ENCODE data around the gene TREX2. TPM values are rescaled to one million over a fixed set of nuclear protein-coding genes. Genes with fewer than 3 reads are reported as not detected.

Gene TREX2
- total RNA-seq, 1 experiment from 2014 or later: 0.61 TPM

DNA sequence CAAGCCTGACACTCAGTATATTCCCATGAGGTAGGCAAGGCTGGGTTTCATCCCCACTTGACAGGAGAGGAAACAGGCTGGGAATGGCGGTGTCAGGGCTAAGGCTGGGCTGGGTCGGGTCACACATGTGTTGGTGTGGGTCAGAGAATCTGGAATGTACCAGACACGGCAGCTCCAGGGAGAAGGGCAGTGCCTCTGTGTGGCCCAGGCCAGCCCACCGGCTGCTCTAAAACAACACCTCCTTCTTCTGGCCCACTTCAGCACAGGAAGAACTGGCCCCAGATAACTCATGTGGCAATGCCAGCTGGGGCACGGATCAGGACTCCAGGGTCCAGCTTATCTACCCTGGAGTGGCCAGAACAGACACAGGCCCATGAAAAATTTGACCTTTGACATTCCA, 18.3 kb upstream of the TREX2 start:
- intact Hi-C loops (cut with micrococcal nuclease; ENCODE audit: unreplicated experiment): no loop called here
- Mint-ChIP-seq H3K27me3 (ENCODE audit: insufficient read depth, unreplicated experiment) (no peaks in the 10 kb centered on the region), H3K4me3 (ENCODE audit: unreplicated experiment) (no peak overlapping the region), H3K27ac (ENCODE audit: unreplicated experiment) (no peak overlapping the region), H3K9me3 (ENCODE audit: unreplicated experiment) (no peaks in the 10 kb centered on the region), H3K36me3 (ENCODE audit: insufficient read depth, unreplicated experiment) (peaks cover 20% of the 10 kb centered on the region), H3K4me1 (ENCODE audit: low read depth, unreplicated experiment) (no peaks in the 10 kb centered on the region)
- POLR2A ChIA-PET: no interaction called here
- no peak for DNase-seq
- H3K9me3 ChIP-seq: no peaks in the 10 kb centered on the region
- TF ChIP-seq, protein P1, sequence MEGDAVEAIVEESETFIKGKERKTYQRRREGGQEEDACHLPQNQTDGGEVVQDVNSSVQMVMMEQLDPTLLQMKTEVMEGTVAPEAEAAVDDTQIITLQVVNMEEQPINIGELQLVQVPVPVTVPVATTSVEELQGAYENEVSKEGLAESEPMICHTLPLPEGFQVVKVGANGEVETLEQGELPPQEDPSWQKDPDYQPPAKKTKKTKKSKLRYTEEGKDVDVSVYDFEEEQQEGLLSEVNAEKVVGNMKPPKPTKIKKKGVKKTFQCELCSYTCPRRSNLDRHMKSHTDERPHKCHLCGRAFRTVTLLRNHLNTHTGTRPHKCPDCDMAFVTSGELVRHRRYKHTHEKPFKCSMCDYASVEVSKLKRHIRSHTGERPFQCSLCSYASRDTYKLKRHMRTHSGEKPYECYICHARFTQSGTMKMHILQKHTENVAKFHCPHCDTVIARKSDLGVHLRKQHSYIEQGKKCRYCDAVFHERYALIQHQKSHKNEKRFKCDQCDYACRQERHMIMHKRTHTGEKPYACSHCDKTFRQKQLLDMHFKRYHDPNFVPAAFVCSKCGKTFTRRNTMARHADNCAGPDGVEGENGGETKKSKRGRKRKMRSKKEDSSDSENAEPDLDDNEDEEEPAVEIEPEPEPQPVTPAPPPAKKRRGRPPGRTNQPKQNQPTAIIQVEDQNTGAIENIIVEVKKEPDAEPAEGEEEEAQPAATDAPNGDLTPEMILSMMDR (IDR thresholded peaks at IDR 0.05; ENCODE audit: insufficient read depth in 1 of 2, low read depth in 1 of 2, low read length in 1 of 2, severe bottlenecking in 1 of 2, unreplicated experiment in 1 of 2): no peak
- H3K4me1 ChIP-seq: peaks cover 8% of the 10 kb centered on the region; the same call in 1 of the 2 replicates
- CTCF ChIA-PET: no interaction called here
- no peaks in the 10 kb centered on the region for H3K27me3 ChIP-seq (replicated peaks; ENCODE audit: control insufficient read depth, insufficient read depth, low read length)
- H3K36me3 ChIP-seq (ENCODE audit: control insufficient read depth, insufficient read depth, low read length): no peaks in the 10 kb centered on the region
- H3K4me3 ChIP-seq (ENCODE audit: low read depth, low read length): no peak overlapping the region
- no TSS peak for BruUV-seq (replicated peaks)

DNA sequence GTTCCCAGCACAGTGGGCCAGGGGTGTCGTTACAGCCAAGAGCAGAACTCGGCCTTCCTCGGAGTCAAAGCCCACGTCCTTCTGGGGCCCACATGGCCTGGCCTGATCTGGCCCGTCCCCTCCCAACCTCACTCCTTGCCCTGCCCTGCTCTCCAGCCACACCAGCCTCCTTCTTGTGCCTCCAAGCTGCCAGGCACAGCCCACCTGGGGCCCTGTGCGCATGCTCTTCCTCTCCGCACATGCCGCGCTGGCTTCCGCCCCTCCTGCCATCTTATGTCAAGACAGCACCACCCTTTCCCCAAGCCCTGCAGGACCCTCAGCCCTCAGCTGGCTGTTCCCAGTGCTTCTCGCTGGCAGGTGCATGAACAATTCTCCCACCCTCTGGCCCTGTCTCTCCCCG, 17.7 kb upstream of the TREX2 start:
- DNase-seq: no peak
- peaks cover 8% of the 10 kb centered on the region; the same call in 1 of the 2 replicates for H3K4me1 ChIP-seq
- H3K36me3 ChIP-seq (ENCODE audit: control insufficient read depth, insufficient read depth, low read length): no peaks in the 10 kb centered on the region
- H3K36me3 Mint-ChIP-seq (ENCODE audit: insufficient read depth, unreplicated experiment): peaks cover 22% of the 10 kb centered on the region
- CTCF ChIA-PET: no interaction called here
- POLR2A ChIA-PET: no interaction called here
- no peak overlapping the region for H3K4me3 Mint-ChIP-seq (ENCODE audit: unreplicated experiment)
- no peaks in the 10 kb centered on the region for H3K9me3 Mint-ChIP-seq (ENCODE audit: unreplicated experiment)
- no peak overlapping the region for H3K27ac Mint-ChIP-seq (ENCODE audit: unreplicated experiment)
- TF ChIP-seq, protein P1 (IDR thresholded peaks at IDR 0.05; ENCODE audit: insufficient read depth in 1 of 2, low read depth in 1 of 2, low read length in 1 of 2, severe bottlenecking in 1 of 2, unreplicated experiment in 1 of 2): no peak
- intact Hi-C loops (cut with micrococcal nuclease; ENCODE audit: unreplicated experiment): no loop called here
- no peaks in the 10 kb centered on the region for H3K4me1 Mint-ChIP-seq (ENCODE audit: low read depth, unreplicated experiment)
- no peaks in the 10 kb centered on the region for H3K27me3 ChIP-seq (replicated peaks; ENCODE audit: control insufficient read depth, insufficient read depth, low read length)
- H3K4me3 ChIP-seq (ENCODE audit: low read depth, low read length): no peak overlapping the region
- no peaks in the 10 kb centered on the region for H3K9me3 ChIP-seq
- no peaks in the 10 kb centered on the region for H3K27me3 Mint-ChIP-seq (ENCODE audit: insufficient read depth, unreplicated experiment)
- BruUV-seq (replicated peaks): no TSS peak

DNA sequence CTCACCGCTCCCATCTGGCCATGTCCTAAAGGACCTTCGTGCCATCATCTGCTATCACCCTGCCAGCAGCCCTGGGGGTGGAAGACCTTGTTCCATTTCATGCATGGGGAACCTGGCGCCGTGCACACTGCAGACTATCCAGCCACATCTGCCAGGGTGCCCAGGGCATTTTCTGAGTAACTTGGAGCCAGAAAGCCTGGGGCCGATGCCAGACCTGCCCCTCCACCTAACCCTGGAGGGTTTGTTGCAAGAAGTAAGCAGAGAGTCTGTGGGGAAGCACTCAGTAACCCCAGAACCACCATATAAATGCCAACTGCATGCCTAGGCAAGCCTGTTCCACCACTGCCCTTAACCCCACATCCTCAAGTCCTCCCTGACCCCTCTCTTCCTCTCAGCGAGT, 17.2 kb upstream of the TREX2 start:
- Histone ChIP-seq H3K27me3 (replicated peaks; ENCODE audit: control insufficient read depth, insufficient read depth, low read length) (no peaks in the 10 kb centered on the region), H3K4me1 (peaks cover 8% of the 10 kb centered on the region; the same call in 1 of the 2 replicates), H3K4me3 (ENCODE audit: low read depth, low read length) (no peak overlapping the region), H3K9me3 (no peaks in the 10 kb centered on the region), H3K36me3 (ENCODE audit: control insufficient read depth, insufficient read depth, low read length) (no peaks in the 10 kb centered on the region)
- H3K9me3 Mint-ChIP-seq (ENCODE audit: unreplicated experiment): no peaks in the 10 kb centered on the region
- no TSS peak for BruUV-seq (replicated peaks)
- ChIA-PET CTCF (no interaction called here), POLR2A (no interaction called here)
- H3K4me1 Mint-ChIP-seq (ENCODE audit: low read depth, unreplicated experiment): no peaks in the 10 kb centered on the region
- H3K27ac Mint-ChIP-seq (ENCODE audit: unreplicated experiment): no peak overlapping the region
- TF ChIP-seq, protein P1 (IDR thresholded peaks at IDR 0.05; ENCODE audit: insufficient read depth in 1 of 2, low read depth in 1 of 2, low read length in 1 of 2, severe bottlenecking in 1 of 2, unreplicated experiment in 1 of 2): no peak
- peaks cover 27% of the 10 kb centered on the region for H3K36me3 Mint-ChIP-seq (ENCODE audit: insufficient read depth, unreplicated experiment)
- H3K27me3 Mint-ChIP-seq (ENCODE audit: insufficient read depth, unreplicated experiment): no peaks in the 10 kb centered on the region
- no peak for DNase-seq
- intact Hi-C loops (cut with micrococcal nuclease; ENCODE audit: unreplicated experiment): no loop called here
- H3K4me3 Mint-ChIP-seq (ENCODE audit: unreplicated experiment): no peak overlapping the region

Measured in Caco-2 (cell line).